ENCODE measurements around the gene NANOS2. TPM values are rescaled to one million over a fixed set of nuclear protein-coding genes. Genes with fewer than 3 reads are reported as not detected.

NANOS2 gene
- total RNA-seq, 1 donor from 2014 or later = not detected

DNA sequence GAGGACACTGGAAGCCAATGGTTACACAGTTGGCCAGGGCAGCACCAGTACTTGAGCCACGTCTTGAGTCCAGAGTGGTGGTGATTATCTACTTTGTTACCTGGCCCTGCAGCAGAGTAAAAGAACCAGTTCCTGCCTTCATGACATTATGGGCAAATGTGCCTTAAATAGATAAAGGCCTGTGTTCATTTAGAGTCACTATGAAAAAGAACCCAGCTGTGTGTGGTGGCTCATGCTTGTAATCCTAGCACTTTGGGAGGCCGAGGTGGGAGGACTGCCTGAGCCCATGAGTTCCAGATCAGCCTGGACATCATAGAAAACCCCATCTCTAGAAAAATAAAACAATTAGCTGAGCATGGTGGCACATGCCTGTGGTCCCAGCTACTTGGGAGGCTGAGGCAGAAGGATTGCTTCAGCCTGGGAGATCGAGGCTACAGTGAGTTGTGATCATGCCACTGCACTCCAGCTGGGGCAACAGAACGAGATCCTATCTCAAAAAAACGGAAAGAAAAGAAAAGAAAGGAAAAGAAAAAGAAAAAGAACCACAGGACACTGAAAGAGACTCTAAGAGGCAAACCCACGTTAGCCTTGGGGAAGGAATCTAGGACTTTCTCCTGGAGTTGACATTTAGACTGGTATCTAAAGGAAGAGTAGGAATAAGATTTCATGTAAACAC lies 25.2 kb downstream of the NANOS2 start:
- Mint-ChIP-seq H3K9me3 (no peaks in the 10 kb centered on the region), H3K4me3 (no peak overlapping the region), H3K27me3 (ENCODE audit: low read depth) (no peaks in the 10 kb centered on the region), H3K27ac (no peak overlapping the region), H3K36me3 (peaks cover 4% of the 10 kb centered on the region), H3K4me1 (peaks cover 5% of the 10 kb centered on the region)
- TF ChIP-seq, protein P1, sequence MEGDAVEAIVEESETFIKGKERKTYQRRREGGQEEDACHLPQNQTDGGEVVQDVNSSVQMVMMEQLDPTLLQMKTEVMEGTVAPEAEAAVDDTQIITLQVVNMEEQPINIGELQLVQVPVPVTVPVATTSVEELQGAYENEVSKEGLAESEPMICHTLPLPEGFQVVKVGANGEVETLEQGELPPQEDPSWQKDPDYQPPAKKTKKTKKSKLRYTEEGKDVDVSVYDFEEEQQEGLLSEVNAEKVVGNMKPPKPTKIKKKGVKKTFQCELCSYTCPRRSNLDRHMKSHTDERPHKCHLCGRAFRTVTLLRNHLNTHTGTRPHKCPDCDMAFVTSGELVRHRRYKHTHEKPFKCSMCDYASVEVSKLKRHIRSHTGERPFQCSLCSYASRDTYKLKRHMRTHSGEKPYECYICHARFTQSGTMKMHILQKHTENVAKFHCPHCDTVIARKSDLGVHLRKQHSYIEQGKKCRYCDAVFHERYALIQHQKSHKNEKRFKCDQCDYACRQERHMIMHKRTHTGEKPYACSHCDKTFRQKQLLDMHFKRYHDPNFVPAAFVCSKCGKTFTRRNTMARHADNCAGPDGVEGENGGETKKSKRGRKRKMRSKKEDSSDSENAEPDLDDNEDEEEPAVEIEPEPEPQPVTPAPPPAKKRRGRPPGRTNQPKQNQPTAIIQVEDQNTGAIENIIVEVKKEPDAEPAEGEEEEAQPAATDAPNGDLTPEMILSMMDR (IDR thresholded peaks at IDR 0.05; ENCODE audit: unreplicated experiment) = no peak
- no peak for DNase-seq (ENCODE audit: low spot score in 2 of 2, unreplicated experiment in 2 of 2)

DNA sequence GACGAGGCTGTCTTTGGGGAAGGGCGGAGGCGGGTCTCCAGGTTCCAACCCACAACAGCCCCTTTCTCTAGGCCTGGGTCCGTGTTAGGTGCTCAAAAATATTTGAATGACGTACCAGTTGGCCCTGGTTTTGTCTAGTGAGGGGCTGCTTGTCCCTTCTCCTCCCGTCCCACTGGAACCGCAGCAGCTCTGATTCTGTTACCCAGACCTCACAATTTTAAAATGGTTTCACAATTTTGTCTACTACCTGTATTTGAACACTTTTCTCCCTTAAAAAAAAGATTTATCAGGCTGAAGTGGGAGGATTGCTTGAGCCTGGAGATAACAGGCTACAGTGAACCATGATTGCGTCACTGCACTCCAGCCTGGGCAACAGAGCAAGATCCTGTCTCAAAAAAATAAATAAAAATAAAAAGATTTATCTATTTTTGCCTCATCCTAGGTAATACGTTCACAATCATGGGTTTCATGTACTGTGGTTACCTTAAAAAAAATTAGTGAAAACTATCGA lies 27.3 kb downstream of the NANOS2 start:
- H3K4me1 Mint-ChIP-seq = peaks cover 18% of the 10 kb centered on the region
- H3K27ac Mint-ChIP-seq = peak overlapping the region; percentile 99
- H3K36me3 Mint-ChIP-seq = peaks cover 7% of the 10 kb centered on the region
- TF ChIP-seq, protein P1 (IDR thresholded peaks at IDR 0.05; ENCODE audit: unreplicated experiment) = no peak
- H3K27me3 Mint-ChIP-seq (ENCODE audit: low read depth) = no peaks in the 10 kb centered on the region
- no peak for DNase-seq (ENCODE audit: low spot score in 2 of 2, unreplicated experiment in 2 of 2)
- peak overlapping the region; percentile 96 for H3K4me3 Mint-ChIP-seq
- no peaks in the 10 kb centered on the region for H3K9me3 Mint-ChIP-seq

DNA sequence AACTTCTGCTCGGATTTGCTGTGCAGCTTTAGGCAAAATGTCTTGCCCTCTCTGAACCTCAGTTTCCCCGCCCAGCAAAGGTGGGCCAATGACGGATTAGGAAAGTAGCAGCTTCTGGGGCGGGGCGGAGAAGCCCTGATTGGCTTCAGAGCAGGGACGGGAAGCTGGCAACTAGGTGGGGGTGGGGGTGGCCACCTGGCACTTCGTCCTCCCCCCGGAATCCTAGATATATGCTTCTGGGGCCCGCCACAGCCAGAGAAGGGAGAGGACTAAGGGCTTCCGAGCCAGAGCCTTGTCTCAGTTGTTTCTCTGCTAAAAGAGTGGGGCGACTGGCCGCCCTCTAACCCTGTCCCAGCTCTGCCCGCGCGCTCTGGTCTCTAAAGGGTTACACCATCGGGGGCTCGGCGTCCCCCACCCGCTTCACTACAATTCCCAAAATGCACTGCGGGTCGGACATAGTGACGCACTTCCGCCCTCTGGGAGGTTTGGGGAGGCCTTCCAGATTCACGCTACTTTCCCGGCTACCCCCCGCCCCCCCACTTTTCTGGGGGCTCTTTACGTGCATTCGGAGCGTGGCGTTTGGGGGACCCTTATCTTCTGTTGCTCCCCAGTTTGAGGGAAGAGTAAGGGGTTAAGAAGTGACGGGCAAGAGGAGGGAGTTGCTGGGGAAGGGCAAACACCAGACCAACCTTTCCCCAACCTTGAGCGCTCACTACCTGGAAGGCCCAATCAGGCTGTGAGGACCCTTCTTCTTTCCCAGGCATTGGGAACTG lies 28.0 kb downstream of the NANOS2 start:
- no peaks in the 10 kb centered on the region for H3K9me3 Mint-ChIP-seq

DNA sequence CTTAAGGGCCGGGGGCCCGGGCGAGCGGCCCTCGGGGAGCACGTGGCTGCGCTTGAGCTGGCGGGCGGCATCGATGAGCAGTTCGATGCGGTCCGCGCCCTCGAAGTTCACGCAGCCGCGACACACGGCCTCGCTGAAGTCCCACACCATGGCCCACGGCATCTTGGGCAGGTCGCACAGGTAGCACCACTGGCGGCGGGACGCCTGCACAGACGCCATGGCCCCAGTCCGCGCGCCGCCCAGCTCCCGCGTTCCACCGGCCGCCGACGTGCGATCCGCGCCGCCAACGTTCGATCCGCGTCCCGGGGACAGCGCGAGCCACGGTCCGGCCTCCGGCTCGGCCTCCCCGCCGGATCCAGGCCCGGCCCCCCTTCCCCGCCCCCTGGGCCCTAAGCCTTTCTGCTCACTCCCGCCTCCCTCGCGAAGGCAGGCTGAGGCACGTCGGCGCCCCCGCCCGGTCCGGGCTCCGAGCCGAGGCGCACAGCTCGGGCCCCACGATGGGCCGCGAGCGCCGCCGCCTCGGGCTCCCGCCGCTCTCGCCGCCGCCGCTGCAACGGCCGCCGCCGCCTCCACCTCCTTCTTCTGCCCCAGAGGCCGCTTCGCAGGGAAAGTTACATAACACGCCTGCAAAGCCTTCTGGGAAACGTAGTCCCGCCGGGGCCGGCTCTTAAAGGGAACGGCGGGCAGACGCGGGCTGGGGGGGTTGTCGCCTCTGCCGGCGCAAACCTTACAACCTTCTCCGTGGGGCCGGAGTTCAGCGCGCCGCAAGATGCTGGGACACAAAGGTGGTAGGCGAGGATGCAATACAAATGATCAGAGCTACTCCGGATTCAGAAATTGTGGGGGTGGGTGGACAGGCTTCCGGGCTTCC lies 28.8 kb downstream of the NANOS2 start, which contains the start of gene IRF2BP1:
TSS of gene IRF2BP1 (minus strand) at position 586 of the 871 bp plus-strand sequence. CDS start at position 219, 367 bp downstream.
- TF ChIP-seq, protein P1 (IDR thresholded peaks at IDR 0.05; ENCODE audit: unreplicated experiment) = no peak
- H3K36me3 Mint-ChIP-seq = peaks cover 7% of the 10 kb centered on the region

More for the DNA sequence above, 28.0 kb downstream of the NANOS2 start:
- peaks cover 22% of the 10 kb centered on the region for H3K4me1 Mint-ChIP-seq
- peak overlapping the region; percentile 99 for H3K27ac Mint-ChIP-seq
- H3K4me3 Mint-ChIP-seq = peak overlapping the region; percentile 96
- TF ChIP-seq, protein P1 (IDR thresholded peaks at IDR 0.05; ENCODE audit: unreplicated experiment) = no peak
- H3K27me3 Mint-ChIP-seq (ENCODE audit: low read depth) = no peaks in the 10 kb centered on the region
- peak; percentile 79 to 88 for DNase-seq (ENCODE audit: low spot score in 2 of 2, unreplicated experiment in 2 of 2)
- peaks cover 7% of the 10 kb centered on the region for H3K36me3 Mint-ChIP-seq

More for the DNA sequence above, 28.8 kb downstream of the NANOS2 start, which contains the start of gene IRF2BP1:
- Mint-ChIP-seq H3K4me3 (peak within 1 kb of the TSS; percentile 96), H3K9me3 (no peaks in the 10 kb centered on the region), H3K4me1 (peaks cover 25% of the 10 kb centered on the region), H3K27ac (peak within 1 kb of the TSS; percentile 99), H3K27me3 (ENCODE audit: low read depth) (no peaks in the 10 kb centered on the region)
- DNase-seq (ENCODE audit: low spot score in 2 of 2, unreplicated experiment in 2 of 2) = peak; percentile 83 to 89

Data from mesothelial cell of epicardium (in vitro differentiated cells).